SK-N-SH (cell line): Measurements from ENCODE around the gene XIRP2. TPM values are rescaled to one million over a fixed set of nuclear protein-coding genes. Genes with fewer than 3 reads are reported as not detected.

Experiments
- CTCF ChIA-PET: fragments of 300-600, 350-600 bp; formaldehyde crosslinking; extraction: SDS; loops from one replicate; lab custom pipeline; 2021; lab: Yijun Ruan, JAX
- POLR2A ChIA-PET: fragments of 350-600 bp; sonication (Branson Sonifier 250); formaldehyde crosslinking; extraction: SDS; loops from one replicate; lab custom pipeline; 2020; ENCODE audit warnings: antibody characterized with exemption, inconsistent platforms; lab: Yijun Ruan, JAX
- DNase-seq: peaks from one replicate; pipeline ENCODE4 v3.0.0; 2012
- H2AFZ ChIP-seq: fragments of 200-600 bp; sonication (generic); 2 replicates; pipeline ENCODE4 v1.8.1; 2016; ENCODE audit warnings: antibody characterized with exemption, mild to moderate bottlenecking, low read depth
- H3F3A ChIP-seq: fragments of 200-600 bp; sonication (generic); replicated peaks from 2 replicates; pipeline ENCODE3; 2016; ENCODE audit warnings: antibody characterized with exemption, mild to moderate bottlenecking; ENCODE audit not compliant: insufficient read depth
- H3K27ac ChIP-seq, 2 experiments: fragments of 200-500 bp in 1 of 2; fragments of 200-600 bp in 1 of 2; sonication (Bioruptor generic) in 1 of 2; sonication (generic), shearing (Covaris generic) in 1 of 2; 2 replicates each; pipeline versions ENCODE4 v1.5.1 to v1.6.1; 2014 to 2016; ENCODE audit warnings: low read depth in 2 of 2, inconsistent platforms in 1 of 2, low read length in 1 of 2, mild to moderate bottlenecking in 1 of 2, mixed read lengths in 1 of 2
- H3K27me3 ChIP-seq: fragments of 200-600 bp; sonication (generic), shearing (Covaris generic); 2 replicates; pipeline ENCODE4 v1.6.1; 2016; ENCODE audit warnings: mixed run types; ENCODE audit not compliant: insufficient read depth
- H3K36me3 ChIP-seq, 2 experiments: fragments of 200-500 bp in 1 of 2; fragments of 200-600 bp in 1 of 2; sonication (Bioruptor generic) in 1 of 2; sonication (generic) in 1 of 2; replicated peaks in 1 of 2; 2 replicates each; pipeline versions ENCODE3 to v1.5.1; 2014 to 2016; ENCODE audit warnings: low read length in 1 of 2, mild to moderate bottlenecking in 1 of 2; ENCODE audit not compliant: insufficient read depth in 2 of 2, control insufficient read depth in 1 of 2
- H3K4me1 ChIP-seq, 2 experiments: fragments of 200-500 bp in 1 of 2; fragments of 200-600 bp in 1 of 2; sonication (Bioruptor generic) in 1 of 2; sonication (generic), shearing (Covaris generic) in 1 of 2; 2 replicates each; pipeline versions ENCODE4 v1.5.1 to v1.6.1; 2014 to 2016; ENCODE audit warnings: low read depth in 1 of 2, low read length in 1 of 2, mixed run types in 1 of 2; ENCODE audit not compliant: insufficient read depth in 2 of 2, control insufficient read depth in 1 of 2
- H3K4me2 ChIP-seq: fragments of 200-600 bp; sonication (generic), shearing (Covaris generic); 2 replicates; pipeline ENCODE4 v1.6.1; 2017; ENCODE audit warnings: mixed run types
- H3K4me3 ChIP-seq, 2 experiments: fragments of 200-500 bp in 1 of 2; fragments of 200-600 bp in 1 of 2; sonication (Bioruptor generic) in 1 of 2; sonication (generic), shearing (Covaris generic) in 1 of 2; 2 replicates each; pipeline versions ENCODE4 v1.5.1 to v1.8.1; 2014 to 2016; ENCODE audit warnings: low read depth in 2 of 2, inconsistent platforms in 1 of 2, low read length in 1 of 2, mild to moderate bottlenecking in 1 of 2, mixed read lengths in 1 of 2, moderate library complexity in 1 of 2
- H3K79me2 ChIP-seq: fragments of 200-600 bp; sonication (generic); 2 replicates; pipeline ENCODE4 v1.8.1; 2017; ENCODE audit warnings: mild to moderate bottlenecking; ENCODE audit not compliant: insufficient read depth
- H3K9ac ChIP-seq: fragments of 200-600 bp; sonication (generic); 2 replicates; pipeline ENCODE4 v1.6.1; 2017; ENCODE audit warnings: mixed run types
- H3K9me2 ChIP-seq: fragments of 200-600 bp; sonication (generic); 2 replicates; pipeline ENCODE4 v1.6.1; 2017; ENCODE audit warnings: mixed run types
- H3K9me3 ChIP-seq: fragments of 200-600 bp; sonication (generic); 2 replicates; pipeline ENCODE4 v1.6.1; 2017; ENCODE audit warnings: mixed run types, mild to moderate bottlenecking, moderate library complexity
- H4K20me1 ChIP-seq: fragments of 200-600 bp; sonication (generic); 2 replicates; pipeline ENCODE4 v1.6.1; 2017; ENCODE audit warnings: mild to moderate bottlenecking, mixed run types; ENCODE audit not compliant: insufficient read depth
- CHD2 ChIP-seq: fragments of 150-350 bp; IDR thresholded peaks from 2 replicates; pipeline ENCODE4 v1.6.1; 2018; ENCODE audit warnings: low read length; ENCODE audit not compliant: partially characterized antibody
- CTCF ChIP-seq: fragments of 200-600 bp; sonication (generic); IDR thresholded peaks from 2 replicates; pipeline ENCODE4 v1.6.1; 2017; ENCODE audit warnings: antibody characterized with exemption, mild to moderate bottlenecking, moderate library complexity
- EZH2phosphoT487 ChIP-seq: fragments of 200-600 bp; sonication (generic); IDR thresholded peaks from 2 replicates; pipeline ENCODE4 v1.6.1; 2017; ENCODE audit warnings: low read depth, mixed run types, mild to moderate bottlenecking, antibody characterized with exemption, moderate library complexity, borderline replicate concordance
- FOXJ3 ChIP-seq: sonication (generic); formaldehyde crosslinking; IDR thresholded peaks from 2 replicates; pipeline ENCODE4 v1.5.1; 2020; ENCODE audit warnings: mild to moderate bottlenecking, missing genetic modification reagents
- MEF2A ChIP-seq: IDR thresholded peaks from 2 replicates; pipeline ENCODE4 v1.4.0; 2012; ENCODE audit warnings: low read depth, borderline replicate concordance
- MXI1 ChIP-seq: IDR thresholded peaks from 2 replicates; pipeline ENCODE4 v1.6.1; 2012; ENCODE audit warnings: mild to moderate bottlenecking, low read depth, low read length, improper control_type of control experiment
- PBX3 ChIP-seq: IDR thresholded peaks from 2 replicates; pipeline ENCODE4; 2012
- POLR2AphosphoS5 ChIP-seq: IDR thresholded peaks from 2 replicates; pipeline ENCODE4 v1.6.1; 2012; ENCODE audit warnings: low read depth, low read length
- RCOR1 ChIP-seq: fragments of 150-350 bp; IDR thresholded peaks from 2 replicates; pipeline ENCODE4 v1.6.1; 2017; ENCODE audit warnings: antibody characterized with exemption, low read length
- RXRA ChIP-seq: IDR thresholded peaks from 2 replicates; pipeline ENCODE4 v1.4.0; 2012; ENCODE audit warnings: low read depth, mild to moderate bottlenecking, borderline replicate concordance
- SMC3 ChIP-seq: IDR thresholded peaks from 2 replicates; pipeline ENCODE4 v1.6.1; 2012; ENCODE audit warnings: low read depth, low read length, improper control_type of control experiment
- TCF12 ChIP-seq: IDR thresholded peaks from 2 replicates; pipeline ENCODE4 v1.4.0; 2012
- USF1 ChIP-seq: IDR thresholded peaks from 2 replicates; pipeline ENCODE4 v1.4.0; 2012; ENCODE audit warnings: low read depth, borderline replicate concordance
- YY1 ChIP-seq: IDR thresholded peaks from 2 replicates; pipeline ENCODE4 v1.4.0; 2012; ENCODE audit warnings: low read depth, mild to moderate bottlenecking
- ZBTB33 ChIP-seq: IDR thresholded peaks from 2 replicates; pipeline ENCODE4 v1.4.0; 2012; ENCODE audit warnings: low read depth, borderline replicate concordance
- WGBS: methylation state at CpG from one replicate; pipeline ENCODE4 v1.1.6; 2017; ENCODE audit warnings: low lambda C conversion rate; 5-methylcytosine and 5-hydroxymethylcytosine counted together
- polyA plus RNA-seq, 3 experiments: library from polyadenylated mRNA; depleted of rRNA; stranded (reverse); fragments of >200 nt; gene quantifications; 2 replicates each; pipeline ENCODE4 v1.2.3, GENCODE V29; 2012

The XIRP2 gene
- polyA plus RNA-seq, 1 of the 3 experiments (the other 2 are of a cell fraction): 0.02 TPM

GRCh38 chr2:167253025-167253424 is 364.7 kb downstream of the XIRP2 start:
- H3K4me3 ChIP-seq: no peak overlapping the region
- no peaks in the 10 kb centered on the region for H4K20me1 ChIP-seq
- no peaks in the 10 kb centered on the region for H3K9me3 ChIP-seq
- no peaks in the 10 kb centered on the region for H3K79me2 ChIP-seq
- no peak for DNase-seq
- no peaks in the 10 kb centered on the region; a peak in 1 of 4 replicates for H3K4me1 ChIP-seq
- H2AFZ ChIP-seq: no peak overlapping the region
- H3K27me3 ChIP-seq: no peaks in the 10 kb centered on the region
- no peak overlapping the region for H3K9ac ChIP-seq
- H3K9me2 ChIP-seq: no peaks in the 10 kb centered on the region
- 67% methylated on average over 2 of the region's 2 CpGs for WGBS
- TF ChIP-seq YY1 (no peak), POLR2AphosphoS5 (no peak), ZBTB33 (no peak), EZH2phosphoT487 (no peak), SMC3 (no peak), TCF12 (no peak), MEF2A (no peak), CTCF (no peak), FOXJ3 (CRISPR knock-in tag) (no peak), PBX3 (no peak), RCOR1 (no peak), CHD2 (no peak), MXI1 (no peak), USF1 (no peak), RXRA (no peak)
- no peak overlapping the region for H3K4me2 ChIP-seq
- no peaks in the 10 kb centered on the region for H3K36me3 ChIP-seq
- ChIA-PET CTCF (interaction anchor here (0.9 to 2.1 kb wide), 4 partner anchors 9 to 866 kb away, joined by 3 to 5 read pairs (median 5); no protein-coding TSS in a partner anchor), POLR2A (no interaction called here)
- H3F3A ChIP-seq: no peaks in the 10 kb centered on the region
- H3K27ac ChIP-seq: no peak overlapping the region
